GM10266 (cell line): Measurements from ENCODE around the gene FAM81A.

Experiments
- DNase-seq: peaks from one replicate; pipeline ENCODE4 v3.0.0; 2012; ENCODE audit errors: extremely low spot score
- TF ChIP-seq, protein P1 (sequence below): IDR thresholded peaks from 2 replicates; pipeline ENCODE4 v1.5.1; 2012; ENCODE audit warnings: mild to moderate bottlenecking, low read depth; ENCODE audit not compliant: control insufficient read depth, insufficient read depth; ENCODE audit errors: missing control alignments

The FAM81A gene

DNA sequence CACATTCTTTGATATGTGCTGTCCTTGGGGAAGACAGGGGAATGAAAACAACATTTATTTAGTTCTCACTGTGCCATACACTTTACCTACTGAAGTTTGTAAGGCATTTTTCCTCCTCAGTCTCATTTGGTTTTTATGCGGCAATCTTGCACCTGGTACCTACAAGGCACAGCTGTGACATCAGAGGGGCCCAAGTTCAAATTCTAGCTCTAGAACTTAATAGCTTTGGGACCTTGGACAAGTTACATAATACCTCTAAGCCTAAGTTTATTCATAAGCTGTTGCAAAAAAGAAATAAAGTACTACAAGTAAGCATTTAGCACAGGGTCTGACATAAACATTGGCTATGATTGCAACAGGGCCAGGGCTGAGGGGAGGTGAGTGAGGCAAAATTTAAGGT, 5.6 kb upstream of the FAM81A start:
- no peak for DNase-seq
- TF ChIP-seq, protein P1, sequence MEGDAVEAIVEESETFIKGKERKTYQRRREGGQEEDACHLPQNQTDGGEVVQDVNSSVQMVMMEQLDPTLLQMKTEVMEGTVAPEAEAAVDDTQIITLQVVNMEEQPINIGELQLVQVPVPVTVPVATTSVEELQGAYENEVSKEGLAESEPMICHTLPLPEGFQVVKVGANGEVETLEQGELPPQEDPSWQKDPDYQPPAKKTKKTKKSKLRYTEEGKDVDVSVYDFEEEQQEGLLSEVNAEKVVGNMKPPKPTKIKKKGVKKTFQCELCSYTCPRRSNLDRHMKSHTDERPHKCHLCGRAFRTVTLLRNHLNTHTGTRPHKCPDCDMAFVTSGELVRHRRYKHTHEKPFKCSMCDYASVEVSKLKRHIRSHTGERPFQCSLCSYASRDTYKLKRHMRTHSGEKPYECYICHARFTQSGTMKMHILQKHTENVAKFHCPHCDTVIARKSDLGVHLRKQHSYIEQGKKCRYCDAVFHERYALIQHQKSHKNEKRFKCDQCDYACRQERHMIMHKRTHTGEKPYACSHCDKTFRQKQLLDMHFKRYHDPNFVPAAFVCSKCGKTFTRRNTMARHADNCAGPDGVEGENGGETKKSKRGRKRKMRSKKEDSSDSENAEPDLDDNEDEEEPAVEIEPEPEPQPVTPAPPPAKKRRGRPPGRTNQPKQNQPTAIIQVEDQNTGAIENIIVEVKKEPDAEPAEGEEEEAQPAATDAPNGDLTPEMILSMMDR: no peak

DNA sequence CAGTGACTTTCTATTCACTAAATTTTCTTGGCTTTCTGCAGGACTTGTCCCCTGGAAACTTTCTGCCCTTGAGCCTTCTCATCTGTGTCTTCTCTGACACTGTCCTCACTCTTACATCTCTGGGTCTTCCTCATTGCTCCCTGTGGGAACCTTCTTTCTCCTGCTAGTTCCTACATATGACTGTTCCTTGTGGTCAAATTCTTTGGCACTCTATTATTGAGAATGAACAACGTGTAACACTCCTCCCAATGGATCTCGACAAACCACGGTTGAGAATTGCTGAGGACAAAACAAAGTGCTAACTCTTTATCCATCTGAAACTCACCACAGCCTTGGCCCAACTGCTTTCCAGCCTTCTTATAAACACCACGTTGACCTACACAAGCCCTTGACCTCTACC, 3.5 kb upstream of the FAM81A start:
- TF ChIP-seq, protein P1: no peak
- DNase-seq: no peak

DNA sequence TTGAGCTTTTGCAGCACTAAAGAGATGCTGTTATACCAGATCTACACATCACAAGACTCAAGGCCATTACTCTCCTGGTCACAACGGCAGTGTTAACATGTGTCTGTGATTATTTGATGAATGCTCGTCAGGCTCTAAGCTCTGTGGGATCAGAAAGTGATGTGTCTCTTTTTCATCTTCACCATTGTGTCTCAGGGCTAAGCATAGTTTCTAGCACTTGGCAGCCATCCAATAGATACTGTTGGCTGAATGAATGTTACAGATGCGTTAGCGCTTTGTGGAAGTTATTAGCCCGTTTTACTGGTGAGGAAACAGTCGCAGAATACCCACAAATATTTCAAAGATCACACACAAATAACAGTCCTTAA, 1.2 kb upstream of the FAM81A start:
- no peak for DNase-seq

DNA sequence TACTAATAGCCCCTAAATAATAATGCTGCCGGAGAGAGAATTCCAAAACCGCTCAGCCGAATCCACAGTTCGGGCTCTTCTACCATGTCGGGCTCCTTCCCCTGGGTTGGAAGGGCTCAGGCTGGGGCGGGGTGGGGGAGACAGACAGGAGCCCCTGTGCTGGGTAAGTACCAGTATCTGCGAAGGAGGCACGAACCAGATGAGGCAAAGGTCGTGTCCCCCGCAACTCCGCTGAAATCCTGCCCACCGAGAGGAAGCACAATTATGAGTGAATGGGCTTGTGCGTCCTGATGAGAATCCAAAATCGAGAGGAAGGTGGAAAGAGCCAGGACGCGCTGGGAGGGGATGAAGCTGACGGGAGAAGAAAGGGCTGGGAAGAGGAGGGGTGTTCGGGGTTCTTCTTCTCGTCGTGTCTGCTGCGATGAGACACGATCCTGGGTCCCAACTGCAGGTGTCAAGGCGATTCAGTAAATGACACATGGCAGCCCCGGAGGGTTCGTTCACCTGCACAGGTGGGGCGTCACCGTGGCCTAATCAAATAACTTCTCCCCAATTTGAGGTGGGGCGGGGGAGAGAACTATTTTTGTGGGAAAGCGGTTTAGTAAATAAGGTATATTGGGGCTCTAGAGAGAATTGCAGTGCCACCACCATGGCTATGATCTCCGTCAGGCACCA, 707 bp upstream of the FAM81A start:
- DNase-seq: no peak
- TF ChIP-seq, protein P1: no peak

More for the DNA sequence above, 1.2 kb upstream of the FAM81A start:
- TF ChIP-seq, protein P1: no peak

DNA sequence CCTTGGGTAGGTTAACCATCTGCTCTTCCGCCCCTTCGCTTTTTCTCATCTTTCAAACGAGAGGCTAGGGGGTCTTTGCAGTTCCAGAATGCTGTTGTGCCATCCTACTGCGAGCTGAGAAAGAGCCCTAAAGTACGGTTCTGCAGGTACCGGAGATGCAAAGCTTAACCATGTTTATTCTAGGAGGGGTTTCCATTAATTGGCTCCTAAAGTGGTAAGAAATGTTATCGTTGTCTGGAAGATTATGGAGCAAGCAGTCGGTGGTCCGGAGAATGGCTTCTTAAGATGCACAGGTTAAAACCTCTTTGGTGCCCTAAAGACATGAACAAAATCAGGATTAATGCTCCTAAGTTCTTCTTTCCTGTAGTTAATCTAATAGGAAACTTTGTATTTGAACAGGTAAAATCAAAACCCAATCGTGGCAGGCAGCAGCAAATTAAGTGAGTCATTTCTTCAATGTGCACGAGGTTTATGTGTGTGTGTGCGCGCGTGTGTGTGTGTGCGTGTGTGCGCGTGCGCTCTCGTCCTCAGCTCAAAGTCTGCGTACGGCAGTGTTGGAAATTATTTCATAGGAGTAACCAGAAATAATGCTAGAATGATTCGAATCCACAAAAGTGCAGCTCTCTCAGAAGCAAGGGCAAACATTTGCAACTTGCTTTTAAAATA, 772 bp downstream of the FAM81A start:
- TF ChIP-seq, protein P1: no peak
- DNase-seq: no peak

DNA sequence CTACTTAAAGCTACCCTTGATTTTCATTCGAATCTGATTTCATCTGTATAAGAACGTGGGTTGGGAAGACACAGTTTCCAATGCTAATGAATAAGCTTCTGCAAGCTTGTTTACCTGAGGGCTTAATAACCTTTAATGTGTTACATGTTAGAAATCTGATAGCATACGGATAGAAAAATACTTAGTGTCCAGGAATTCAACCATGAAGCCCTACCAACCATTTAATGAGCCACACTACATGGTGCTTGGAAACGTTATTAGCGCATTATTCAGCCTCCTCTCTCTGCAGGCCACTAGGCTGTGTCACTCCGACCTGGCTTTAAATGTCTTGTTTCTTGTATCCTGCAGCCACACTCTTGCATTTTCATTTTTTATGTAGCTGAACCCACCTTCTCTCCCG, 1.6 kb downstream of the FAM81A start:
- TF ChIP-seq, protein P1: no peak
- DNase-seq: no peak

DNA sequence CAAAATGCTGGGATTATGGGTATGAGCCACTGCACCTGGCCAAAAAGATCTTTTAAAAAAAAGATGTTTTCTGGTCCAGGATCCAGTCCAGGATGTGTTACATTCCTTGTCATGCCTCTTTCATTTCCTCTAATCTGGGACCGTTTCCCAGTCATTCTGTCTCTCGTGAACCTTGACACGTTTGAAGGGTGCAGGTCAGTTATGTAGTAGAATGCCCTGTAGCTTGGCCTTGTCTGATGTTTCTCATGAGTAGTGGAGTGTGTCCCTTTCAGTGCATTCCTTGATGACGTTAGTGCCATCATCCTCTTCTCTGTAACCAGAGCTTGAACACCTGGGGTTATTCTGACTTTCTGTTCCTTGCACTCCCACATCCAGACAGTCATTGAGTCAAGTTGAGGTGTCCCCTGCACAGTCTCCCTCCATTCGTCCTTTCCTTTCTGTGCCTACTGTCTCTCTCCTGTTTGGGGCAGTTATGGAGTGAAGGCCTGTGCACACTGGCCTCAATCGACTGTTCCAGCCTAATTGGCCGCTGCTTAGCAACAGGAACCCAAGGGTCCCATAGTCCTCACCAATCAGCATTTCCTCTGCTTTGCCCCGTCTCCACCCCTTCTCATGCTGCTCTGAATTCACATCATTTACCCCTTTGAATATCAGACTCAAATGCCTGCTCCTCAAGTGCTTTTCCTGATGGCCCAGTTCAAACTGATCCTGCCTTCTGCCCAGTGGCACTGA, 5.5 kb downstream of the FAM81A start:
- DNase-seq: no peak
- TF ChIP-seq, protein P1: no peak
